T47D (cell line): ENCODE measurements around the gene NME4.
A peak's percentile ranks its signal among the peaks of the same experiment; 100 is the strongest.
"Not testable (repeated sequence)": the region's sequence is repeated elsewhere in the genome, so short reads cannot be mapped to it uniquely, and the experiment has no call there.

Experiments
- DNase-seq, 2 experiments: peaks; one replicate each; pipeline versions ENCODE4 v3.0.0 to v3.0.0-alpha.2; 2011 to 2012; ENCODE audit warnings: low read depth in 1 of 2, low spot score in 1 of 2
- JUND ChIP-seq: IDR thresholded peaks from 2 replicates; pipeline ENCODE4 v1.6.1; 2012; ENCODE audit warnings: low read depth
- in situ Hi-C: cut with HindIII; loops from 2 replicates; pipeline ENCODE4 v1.10.0; 2016; ENCODE audit warnings: low sequenced_read_pairs, low pct_unique_long_range_greater_than_20kb

The NME4 gene

DNA sequence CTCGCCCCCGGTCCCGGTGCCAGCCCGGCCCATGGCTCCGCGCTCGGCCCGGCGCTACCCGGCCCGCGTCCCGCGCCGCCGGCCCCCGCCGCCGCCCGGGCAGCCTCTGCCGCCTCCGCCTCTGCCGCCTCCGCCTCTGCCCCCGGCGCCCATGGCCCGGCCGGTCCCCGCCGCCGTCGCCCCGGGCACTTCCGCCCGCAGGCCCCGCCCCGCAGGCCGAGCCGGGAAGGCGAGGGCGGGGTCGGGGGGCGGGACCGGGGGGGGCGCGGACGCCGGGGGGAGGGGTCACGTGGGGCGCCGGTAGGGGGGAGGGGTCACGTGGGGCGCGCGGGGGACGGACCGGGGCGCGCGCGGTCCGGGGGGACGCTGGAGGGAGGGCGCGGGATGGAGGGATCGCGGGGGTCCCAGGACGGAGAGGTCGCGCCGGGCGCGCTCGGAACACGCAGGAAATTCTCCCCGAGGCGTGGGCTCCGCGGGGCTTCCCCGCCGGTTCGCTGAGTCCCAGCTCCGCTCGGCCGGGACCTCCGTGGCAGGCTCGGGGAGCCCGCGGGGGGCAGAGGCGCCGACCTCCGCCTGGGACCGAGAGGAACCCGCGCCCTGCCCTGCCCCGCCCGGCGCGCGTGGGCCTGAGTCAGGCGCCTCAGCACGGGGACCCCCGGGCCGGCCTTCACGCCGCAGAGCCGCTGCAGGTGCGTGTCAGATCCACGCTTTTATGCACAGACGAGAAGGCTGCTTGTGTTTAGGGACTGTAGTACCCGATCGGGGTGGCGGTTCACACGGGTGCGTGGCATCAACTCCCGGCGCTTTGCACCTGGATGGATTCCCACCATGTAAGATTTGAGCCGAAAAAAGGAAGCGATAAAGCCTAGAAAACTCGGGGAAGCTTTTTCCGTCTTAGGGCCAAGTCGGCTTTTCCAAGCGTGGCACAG, 14.9 kb upstream of the NME4 start, which contains the start of gene PGAP6:
TSS of gene PGAP6 (minus strand) at position 190 of the 929 bp plus-strand sequence. CDS start at position 33, 157 bp downstream.
- in situ Hi-C loops: no loop called here
- DNase-seq: peak in 1 of 2 experiments; percentile 76
- TF ChIP-seq JUND: no peak

DNA sequence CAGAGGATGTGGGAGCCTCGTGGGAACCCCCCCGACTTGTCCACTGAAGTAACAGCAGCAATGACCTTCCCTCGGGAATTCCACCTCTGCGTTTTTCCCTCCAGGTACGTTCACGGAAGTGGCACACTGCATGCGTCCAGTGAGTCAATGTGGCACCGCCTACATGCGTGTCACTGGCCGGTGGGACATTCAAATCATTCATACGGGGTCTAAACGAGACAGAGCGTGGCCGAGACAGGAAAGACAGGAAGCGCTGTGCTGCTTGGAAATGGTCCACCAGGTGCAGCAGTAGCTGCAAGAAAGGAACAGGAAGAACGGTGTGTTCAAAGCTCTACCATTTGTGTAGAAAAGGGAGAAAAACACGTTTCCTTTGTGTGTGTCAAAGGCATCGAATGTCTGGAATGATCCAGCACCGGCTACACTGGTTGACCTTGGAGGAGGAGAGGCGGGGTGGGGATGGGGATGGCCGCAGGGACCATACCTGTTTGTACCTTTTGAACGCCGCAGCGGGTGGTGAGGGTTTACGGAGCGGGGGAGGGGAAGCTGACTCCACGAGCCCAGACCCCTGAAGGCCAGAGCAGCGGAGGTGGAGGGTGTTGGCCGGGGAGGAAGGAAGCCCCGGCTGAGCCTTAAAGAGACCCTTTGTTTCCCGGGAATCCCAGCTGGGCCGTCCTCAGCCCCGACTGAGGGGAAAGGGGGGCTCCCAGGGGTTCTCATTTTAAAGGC, 13.5 kb upstream of the NME4 start:
- DNase-seq: peak in 1 of 2 experiments; percentile 94
- no peak for TF ChIP-seq JUND
- in situ Hi-C loops: no loop called here

DNA sequence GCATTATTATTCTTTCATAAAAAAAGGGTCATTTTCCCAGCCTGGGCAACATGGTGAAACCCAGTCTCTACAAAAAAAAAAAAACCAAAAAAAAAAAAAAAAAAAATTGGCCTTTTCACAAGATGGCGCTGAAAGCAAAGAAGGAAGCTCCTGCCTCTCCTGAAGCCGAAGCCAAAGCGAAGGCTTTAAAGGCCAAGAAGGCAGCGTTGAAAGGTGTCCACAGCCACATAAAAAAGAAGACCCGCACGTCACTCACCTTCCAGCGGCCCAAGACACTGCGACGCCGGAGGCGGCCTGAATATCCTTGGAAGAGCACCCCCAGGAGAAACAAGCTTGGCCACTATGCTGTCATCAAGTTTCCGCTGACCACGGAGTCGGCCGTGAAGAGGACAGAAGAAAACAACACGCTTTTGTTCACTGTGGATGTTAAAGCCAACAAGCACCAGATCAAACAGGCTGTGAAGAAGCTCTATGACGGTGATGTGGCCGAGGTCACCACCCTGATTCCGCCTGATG, 10.3 kb upstream of the NME4 start:
- in situ Hi-C loops: no loop called here
- DNase-seq: peak in 1 of 2 experiments; percentile 37
- TF ChIP-seq JUND: no peak

DNA sequence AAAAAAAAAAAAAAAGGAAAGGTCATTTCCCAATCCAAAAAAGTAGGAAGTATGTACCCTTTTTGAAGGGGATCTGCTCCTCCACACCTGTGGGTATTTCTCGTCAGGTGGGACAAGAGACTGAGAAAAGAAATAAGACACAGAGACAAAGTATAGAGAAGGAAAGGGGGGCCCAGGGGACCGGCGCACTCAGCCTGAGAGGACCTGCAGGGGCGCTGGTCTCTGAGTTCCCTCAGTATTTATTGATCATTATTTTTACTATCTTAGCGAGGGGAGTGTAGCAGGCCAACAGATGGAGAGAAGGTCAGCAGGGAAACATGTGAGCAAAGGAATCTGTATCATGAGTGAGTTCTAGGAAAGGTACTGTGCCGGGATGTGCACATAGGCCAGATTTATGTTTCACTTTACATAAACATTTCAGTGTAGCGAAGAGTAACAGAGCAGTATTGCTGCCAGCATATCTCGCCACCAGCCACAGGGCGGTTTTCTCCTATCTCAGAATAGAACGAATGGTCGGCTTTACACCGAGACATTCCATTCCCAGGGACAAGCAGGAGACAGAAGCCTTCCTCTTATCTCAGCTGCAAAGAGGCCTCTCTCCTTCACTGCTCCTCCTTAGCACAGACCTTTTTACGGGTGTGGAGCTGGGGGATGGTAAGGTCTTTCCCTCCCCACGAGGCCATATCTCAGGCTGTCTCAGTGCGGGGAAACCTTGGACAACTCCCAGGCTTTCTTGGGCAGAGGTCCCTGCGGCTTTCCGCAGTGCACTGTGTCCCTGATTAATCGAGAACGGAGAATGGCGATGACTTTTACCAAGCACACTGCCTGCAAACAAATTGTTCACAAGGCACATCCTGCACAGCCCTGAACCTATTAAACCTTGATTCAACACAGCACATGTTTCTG, 9.0 kb upstream of the NME4 start:
- in situ Hi-C loops, DNase-seq: not testable (repeated sequence)

DNA sequence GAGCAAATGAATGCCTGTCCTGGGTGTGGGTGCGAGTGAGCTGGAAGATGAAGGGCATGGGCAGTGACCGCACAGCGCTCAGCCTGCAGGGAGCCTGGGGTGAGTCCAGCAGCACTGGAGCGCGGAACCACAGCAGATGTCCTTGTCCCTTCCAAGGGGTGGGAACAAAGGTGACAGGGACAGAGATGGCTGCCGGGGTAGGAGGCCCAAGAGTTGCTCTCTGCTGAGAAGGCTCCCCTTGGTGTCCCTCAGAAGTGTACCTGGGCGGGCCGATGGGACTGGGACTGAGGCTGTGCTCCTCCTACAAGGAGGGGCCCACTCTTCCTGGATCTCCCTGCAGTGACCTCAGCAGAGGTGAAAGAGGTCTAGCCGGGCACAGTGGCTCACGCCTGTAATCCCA, 7.6 kb upstream of the NME4 start:
- in situ Hi-C loops: no loop called here
- DNase-seq: no peak
- TF ChIP-seq JUND: no peak

DNA sequence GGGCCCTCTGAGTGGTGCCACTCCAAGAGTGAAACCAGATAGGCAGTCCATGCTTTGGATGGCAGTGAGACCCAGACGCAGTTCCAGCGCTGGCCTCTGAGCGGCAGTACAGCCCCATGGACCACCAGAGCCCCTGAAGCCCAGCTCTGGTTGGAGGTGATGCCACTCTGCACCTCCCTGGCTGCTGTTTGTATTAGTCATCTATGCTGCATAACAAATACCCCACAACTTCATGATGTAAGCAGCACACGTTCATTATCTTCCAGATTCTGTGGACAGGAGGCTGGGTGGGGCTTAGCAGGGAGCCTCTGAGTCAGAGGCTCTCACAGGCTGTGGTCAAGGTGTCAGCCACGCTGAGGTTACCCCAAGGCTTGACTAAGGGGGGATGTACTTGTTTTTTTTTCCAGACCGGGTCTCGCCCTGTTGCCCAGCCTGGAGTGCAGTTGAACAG, 5.1 kb upstream of the NME4 start:
- peak in 1 of 2 experiments; percentile 72 for DNase-seq

DNA sequence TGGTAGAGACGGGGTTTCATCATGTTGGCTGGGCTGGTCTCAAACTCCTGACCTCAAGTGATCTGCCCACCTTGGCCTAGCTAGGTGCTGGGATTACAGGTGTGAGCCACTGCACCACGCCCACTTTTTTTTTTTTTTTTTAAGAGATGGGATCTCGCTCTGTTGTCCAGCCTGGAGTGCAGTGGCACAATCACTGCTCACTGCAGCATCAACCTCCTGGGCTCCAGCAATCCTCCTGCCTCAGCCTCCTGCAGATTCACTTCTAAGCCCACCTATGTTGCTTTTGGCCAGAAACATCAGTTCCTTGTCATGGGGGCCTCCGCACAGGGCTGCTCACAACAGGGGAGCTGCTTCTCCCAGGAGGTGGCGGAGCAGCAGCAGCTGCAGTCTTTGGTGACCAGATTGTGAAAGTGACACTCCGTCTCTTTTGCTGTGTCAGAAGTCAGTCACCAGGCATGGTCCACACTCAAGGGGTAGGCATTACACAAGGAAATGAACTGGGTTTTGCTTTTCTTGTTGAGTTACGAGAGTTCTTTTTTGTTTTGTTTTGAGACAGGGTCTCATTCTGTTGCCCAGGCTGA, 4.5 kb upstream of the NME4 start:
- no peak for DNase-seq
- no peak for TF ChIP-seq JUND
- in situ Hi-C loops: no loop called here

More for the DNA sequence above, 5.1 kb upstream of the NME4 start:
- in situ Hi-C loops: no loop called here
- no peak for TF ChIP-seq JUND

DNA sequence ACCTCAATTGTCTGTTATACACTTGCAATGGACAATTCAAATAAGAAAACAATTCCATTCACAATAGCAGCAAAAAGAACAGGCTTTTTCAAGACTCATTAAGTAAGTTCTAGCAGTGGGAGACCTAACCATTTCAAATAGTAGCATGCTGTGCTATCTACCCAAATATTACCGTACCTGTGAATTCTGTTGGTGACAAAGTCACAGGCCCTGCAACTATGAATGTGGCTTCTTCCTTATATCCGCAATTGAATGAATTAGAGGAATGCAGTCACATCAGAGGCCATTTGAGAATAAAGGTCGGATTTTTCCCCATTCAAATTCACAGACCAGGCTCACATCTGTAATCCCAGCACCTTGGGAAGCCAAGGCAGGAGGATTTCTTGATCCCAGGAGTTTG, 800 bp upstream of the NME4 start:
- in situ Hi-C loops: no loop called here
- no peak for TF ChIP-seq JUND
- DNase-seq: no peak

DNA sequence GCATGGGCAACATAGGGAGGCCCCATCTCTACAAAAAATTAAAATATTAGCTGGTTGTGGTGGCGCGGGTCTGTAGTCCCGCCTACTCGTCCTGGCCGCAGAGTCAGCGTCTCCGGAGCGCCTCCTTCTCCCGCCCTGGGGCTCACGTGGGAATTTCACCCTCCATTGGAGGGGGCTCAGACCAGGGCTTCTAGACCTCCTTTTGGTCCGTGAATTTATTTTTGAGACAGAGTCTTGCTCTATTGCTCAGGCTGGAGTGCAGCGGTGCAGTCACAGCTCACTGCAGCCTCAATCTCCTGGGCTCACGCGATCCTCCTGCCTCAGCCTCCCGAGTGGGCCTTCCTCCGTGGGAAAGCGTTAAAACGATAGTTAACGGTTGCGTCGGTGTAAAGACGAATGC, 394 bp upstream of the NME4 start:
- in situ Hi-C loops: no loop called here
- DNase-seq: no peak

DNA sequence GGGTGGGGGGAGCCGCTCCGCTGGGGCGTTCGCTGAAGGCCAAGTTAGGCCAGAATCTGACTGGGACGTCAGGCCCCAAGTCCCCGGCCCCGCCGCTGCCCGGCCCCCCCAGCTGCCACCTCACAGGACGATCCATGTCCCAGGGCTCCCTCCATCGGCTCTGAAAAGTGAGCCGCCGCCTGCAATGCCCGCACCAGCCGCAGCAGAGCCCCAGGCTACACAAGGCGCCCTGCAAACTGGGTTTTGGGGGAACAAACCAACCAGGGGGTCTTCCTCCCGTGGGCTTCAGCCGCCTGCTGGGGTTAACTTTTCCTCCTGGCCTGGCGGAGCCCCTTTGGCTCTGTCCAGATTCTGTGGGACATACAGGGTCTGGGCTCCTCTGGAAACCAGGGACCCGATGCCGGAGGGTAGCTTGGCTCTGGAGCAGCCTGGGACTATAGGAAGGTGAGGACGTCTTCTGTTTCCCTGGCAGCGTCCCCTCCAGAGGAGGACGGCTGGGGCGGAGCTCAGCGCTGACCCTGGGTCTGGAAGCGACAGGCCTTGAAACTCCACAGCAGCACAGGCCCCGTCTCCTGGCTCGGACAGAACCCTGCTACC, 835 bp downstream of the NME4 start:
- no peak for TF ChIP-seq JUND
- DNase-seq: peak; percentile 85 to 89
- in situ Hi-C loops: no loop called here

More for the DNA sequence above, 394 bp upstream of the NME4 start:
- no peak for TF ChIP-seq JUND
